ENCODE results near the gene RETSAT.
A peak's percentile ranks its signal among the peaks of the same experiment; 100 is the strongest.
"Not testable (repeated sequence)": the region's sequence is repeated elsewhere in the genome, so short reads cannot be mapped to it uniquely, and the experiment has no call there.

RETSAT gene

GRCh38 chr2:85378257-85378656 is 23.9 kb upstream of the RETSAT start:
- no peak for DNase-seq (ENCODE audit: low read depth in 2 of 2)

DNA sequence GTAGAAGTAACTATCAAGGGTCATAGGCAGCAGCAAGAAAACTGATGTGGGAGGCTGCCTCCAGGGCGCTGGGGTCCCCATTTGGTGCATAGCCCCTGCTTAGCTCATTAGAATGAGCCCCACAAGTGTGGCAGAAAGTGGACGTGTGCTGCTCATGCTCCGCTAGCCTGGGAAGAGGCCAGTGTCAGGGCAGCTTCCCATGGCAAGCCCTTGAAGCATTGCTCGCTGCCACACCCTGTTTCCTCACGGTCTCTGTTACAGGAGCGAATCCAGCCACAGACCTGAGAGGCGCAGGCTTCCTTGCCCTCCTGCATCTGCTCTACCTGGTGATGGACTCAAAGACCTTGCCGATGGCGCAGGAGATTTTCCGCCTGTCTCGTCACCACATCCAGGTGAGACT is 22.8 kb upstream of the RETSAT start:
- DNase-seq (ENCODE audit: low read depth in 2 of 2): no peak

GRCh38 chr2:85376291-85377065 is 22.1 kb upstream of the RETSAT start:
- peak; percentile 25 to 28 for DNase-seq (ENCODE audit: low read depth in 2 of 2)

- DNase-seq (ENCODE audit: low read depth in 2 of 2): no peak
Observed at GRCh38 chr2:85371045-85371444, 16.7 kb upstream of the RETSAT start.

DNA sequence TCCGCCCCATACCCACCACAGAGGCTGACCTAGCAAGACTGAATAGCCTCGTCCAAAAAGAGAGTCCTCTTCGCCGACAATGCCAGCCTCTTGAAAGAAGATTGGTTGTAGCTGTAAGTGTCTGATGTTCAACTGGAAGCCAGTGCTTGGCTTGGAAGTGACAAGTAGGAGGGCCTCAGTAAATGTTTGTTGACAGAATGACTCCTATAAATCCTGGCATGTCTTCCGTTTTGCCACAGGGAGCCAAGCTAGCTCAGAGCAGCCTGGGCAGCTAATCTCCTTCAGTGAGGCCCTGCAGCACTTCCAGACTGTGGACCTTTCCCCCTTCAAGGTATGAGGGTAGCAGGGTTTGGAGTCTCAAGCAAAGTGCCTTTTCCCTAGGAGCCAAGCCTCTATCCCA is 15.2 kb upstream of the RETSAT start:
- DNase-seq (ENCODE audit: low read depth in 2 of 2): no peak

- DNase-seq (ENCODE audit: low read depth in 2 of 2): no peak
Observed at GRCh38 chr2:85368921-85369320, 14.6 kb upstream of the RETSAT start.

GRCh38 chr2:85367180-85367579 is 12.9 kb upstream of the RETSAT start:
- no peak for DNase-seq (ENCODE audit: low read depth in 2 of 2)

DNA sequence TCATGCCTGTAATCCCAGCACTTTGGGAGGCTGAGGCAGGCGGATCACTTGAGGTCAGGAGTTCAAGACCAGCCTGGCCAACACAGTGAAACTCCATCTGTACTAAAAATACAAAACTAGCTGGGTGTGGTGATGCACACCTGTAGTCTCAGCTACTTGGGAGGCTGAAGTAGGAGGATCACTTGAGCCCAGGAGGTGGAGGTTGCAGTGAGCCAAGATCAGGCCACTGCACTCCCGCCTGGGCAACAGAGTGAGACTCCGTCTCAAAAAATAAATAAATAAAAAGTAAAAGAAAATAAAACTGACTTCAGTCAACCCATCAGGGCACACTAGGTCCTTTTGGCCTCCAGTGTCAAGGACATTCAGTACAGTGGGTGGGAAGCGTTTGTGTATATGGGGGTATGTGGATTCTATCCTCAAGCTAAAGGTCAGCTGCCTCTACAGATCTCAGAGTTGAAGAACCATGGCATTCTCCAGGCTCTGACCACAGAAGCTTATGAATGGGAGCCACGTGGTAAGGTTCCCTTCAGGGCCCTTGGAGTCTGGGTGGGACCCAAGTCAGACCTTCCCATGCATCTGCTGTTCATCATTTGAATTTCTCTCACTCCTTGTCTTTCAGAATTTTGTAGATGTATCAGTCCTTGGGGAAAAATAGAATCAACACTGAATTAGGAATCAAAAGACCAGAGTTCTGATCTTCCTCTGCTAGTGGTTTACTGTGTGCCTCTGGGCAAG is 8.5 kb upstream of the RETSAT start:
- DNase-seq (ENCODE audit: low read depth in 2 of 2): not testable (repeated sequence)

GRCh38 chr2:85357736-85358135 is 3.4 kb upstream of the RETSAT start:
- no peak for DNase-seq (ENCODE audit: low read depth in 2 of 2)

- no peak for DNase-seq (ENCODE audit: low read depth in 2 of 2)
Observed at GRCh38 chr2:85356186-85356585, 1.9 kb upstream of the RETSAT start.

DNA sequence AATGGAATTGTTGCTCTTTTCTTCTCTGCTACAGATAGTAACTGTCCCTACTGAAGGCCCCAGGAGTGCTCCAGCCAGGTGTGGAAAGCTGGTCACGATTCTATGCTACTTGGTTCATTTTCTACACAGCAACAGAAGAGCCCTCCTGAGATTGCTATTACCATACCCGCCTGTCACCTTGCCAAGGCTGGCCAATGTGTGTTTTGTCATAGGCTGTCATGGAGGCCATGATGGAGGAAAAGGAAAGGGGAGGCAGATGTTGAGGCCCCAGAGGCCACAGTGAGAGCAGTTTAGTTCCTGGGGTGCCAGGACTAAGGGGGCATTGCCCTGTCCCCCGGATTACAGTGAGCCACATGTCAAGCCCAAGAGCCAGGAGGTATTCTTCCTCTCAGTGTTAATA is 1.2 kb upstream of the RETSAT start:
- no peak for DNase-seq (ENCODE audit: low read depth in 2 of 2)

DNA sequence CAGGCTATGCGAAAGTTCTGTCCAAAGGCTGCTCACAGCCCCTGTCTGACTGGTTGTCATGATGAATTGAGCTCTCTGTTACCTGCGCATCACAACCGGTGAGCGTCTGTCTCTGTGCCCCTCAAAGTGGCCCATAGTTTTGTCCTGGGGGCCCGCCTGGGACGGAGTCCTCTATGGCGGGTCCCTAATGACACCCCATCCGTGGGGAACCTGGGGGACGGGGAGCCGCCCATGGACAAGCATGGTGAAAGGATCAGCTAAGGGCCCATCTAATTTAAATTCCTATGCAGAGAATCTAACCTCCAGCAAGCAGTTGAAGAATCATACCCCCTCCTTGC is 714 bp upstream of the RETSAT start:
- no peak for DNase-seq (ENCODE audit: low read depth in 2 of 2)

DNA sequence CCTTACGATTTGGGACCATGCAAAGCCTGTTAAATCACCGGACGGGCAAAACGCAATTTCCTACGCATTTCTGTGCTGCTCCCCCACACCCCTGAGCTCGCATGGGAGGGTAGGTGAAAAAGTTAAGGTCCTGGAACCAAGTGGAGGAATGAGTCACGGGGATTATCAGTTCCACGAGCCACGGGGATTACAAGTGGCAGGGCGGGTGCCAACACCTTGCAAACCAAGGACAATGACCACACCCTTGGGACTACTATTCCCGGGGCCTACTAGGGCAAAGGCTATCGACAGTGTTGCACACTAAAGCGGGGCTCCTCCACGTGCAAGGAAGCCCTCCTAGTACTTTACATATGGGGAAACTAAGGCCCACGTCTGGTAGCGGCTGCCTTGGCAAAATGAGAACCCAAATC is 447 bp downstream of the RETSAT start:
- no peak for DNase-seq (ENCODE audit: low read depth in 2 of 2)

GRCh38 chr2:85347599-85347998 is 6.7 kb downstream of the RETSAT start:
- DNase-seq (ENCODE audit: low read depth in 2 of 2): no peak

- no peak for DNase-seq (ENCODE audit: low read depth in 2 of 2)
Observed at GRCh38 chr2:85344356-85344954, 9.9 kb downstream of the RETSAT start.

DNA sequence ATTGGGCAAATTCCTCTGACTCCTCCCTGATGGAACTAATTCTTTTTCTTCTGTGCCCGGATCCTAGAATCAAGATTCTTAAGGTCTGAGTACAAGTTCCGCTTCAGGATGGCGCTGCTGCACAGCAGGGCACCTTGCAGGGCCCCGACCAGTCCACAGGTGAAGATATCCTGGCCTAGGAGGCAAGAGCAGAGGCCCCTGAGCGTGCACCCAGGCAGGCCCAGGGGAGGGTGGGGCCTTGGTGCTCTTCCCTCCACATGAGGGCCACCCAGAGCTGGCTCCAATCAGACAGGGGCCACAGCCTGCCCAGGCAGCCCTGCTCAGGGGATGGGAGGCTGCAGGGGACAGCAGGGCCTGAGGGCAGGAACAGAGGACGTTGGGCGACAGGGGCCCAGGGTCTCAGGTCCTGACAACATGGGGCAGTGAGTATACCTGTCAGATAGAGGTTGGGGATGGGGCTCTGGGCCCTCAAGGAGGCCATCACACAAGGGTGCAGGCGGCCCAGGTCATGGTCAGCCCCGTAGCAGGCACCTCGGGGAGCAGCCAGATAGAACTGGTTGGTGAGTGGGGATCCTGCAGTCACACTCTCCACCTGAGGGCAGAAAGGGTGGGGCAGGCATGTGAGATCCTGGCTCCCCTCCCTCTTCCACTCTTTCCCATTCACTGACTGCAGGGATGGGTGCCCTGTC is 11.0 kb downstream of the RETSAT start:
- DNase-seq (ENCODE audit: low read depth in 2 of 2): not testable (repeated sequence)

DNA sequence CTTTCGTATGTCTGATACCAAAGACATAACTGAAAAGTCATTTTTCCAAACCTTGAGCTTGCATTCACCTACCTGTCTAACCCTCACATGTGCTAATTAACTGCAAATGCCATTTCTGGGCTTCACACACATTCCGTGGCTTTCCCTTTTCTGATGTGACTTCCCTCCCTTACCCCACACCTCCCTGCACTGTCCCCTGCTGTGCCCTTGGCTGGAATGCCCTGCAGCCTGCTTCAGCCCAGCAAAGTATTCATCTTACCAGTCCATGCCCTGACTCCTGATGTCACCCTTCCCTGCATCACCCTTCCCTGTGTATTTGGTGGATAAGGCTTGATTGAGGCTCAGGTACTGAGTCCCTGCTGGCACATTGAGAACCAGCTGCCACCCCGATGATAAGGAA is 12.2 kb downstream of the RETSAT start:
- no peak for DNase-seq (ENCODE audit: low read depth in 2 of 2)

GRCh38 chr2:85341269-85342029 is 12.9 kb downstream of the RETSAT start:
- DNase-seq (ENCODE audit: low read depth in 2 of 2): no peak

- no peak for DNase-seq (ENCODE audit: low read depth in 2 of 2)
Observed at GRCh38 chr2:85340034-85340892, 14.1 kb downstream of the RETSAT start.

- no peak for DNase-seq (ENCODE audit: low read depth in 2 of 2)
Observed at GRCh38 chr2:85334928-85335327, 19.4 kb downstream of the RETSAT start.

DNA sequence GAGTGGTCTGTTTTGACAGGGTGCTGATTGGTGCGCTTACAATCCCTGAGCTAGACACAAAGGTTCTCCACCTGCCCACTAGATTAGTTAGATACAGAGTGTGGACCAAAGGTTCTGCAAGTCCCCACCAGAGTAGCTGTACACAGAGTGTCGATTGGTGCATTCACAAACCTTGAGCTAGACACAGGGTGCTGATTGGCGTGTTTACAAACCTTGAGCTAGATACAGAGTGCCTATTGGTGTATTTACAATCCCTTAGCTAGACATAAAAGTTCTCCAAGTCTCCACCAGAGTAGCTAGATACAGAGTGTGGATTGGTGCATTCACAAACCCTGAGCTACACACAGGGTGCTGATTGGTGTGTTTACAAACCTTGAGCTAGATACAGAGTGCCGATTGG is 20.5 kb downstream of the RETSAT start:
- not testable (repeated sequence) for DNase-seq (ENCODE audit: low read depth in 2 of 2)

Data from fibroblast of skin of left quadriceps (primary cell).